Measurements from ENCODE around the gene CPB2. TPM values are rescaled to one million over a fixed set of nuclear protein-coding genes. Genes with fewer than 3 reads are reported as not detected.

Gene CPB2
- total and polyA plus RNA-seq, 2 donors: 0.24 TPM; not detected in 1

- no peak overlapping the region for H3K4me3 ChIP-seq (ENCODE audit: low read depth, low read length)
- H3K27ac ChIP-seq (ENCODE audit: low read depth): no peak overlapping the region
- no peaks in the 10 kb centered on the region for H3K4me1 ChIP-seq (ENCODE audit: insufficient read depth)
- no peaks in the 10 kb centered on the region for H3K36me3 ChIP-seq (ENCODE audit: insufficient read depth)
- DNase-seq (ENCODE audit: extremely low spot score): peak; percentile 85
- WGBS: 59% methylated on average over 4 of the region's 4 CpGs
Measured at GRCh38 chr13:46134961-46135522, 30.2 kb upstream of the CPB2 start.

- DNase-seq (ENCODE audit: extremely low spot score): no peak
- Histone ChIP-seq H3K4me1 (ENCODE audit: insufficient read depth) (no peaks in the 10 kb centered on the region), H3K4me3 (ENCODE audit: low read depth, low read length) (no peak overlapping the region), H3K36me3 (ENCODE audit: insufficient read depth) (no peaks in the 10 kb centered on the region), H3K27ac (ENCODE audit: low read depth) (no peak overlapping the region)
- 84% methylated on average over 2 of the region's 2 CpGs for WGBS
Measured at GRCh38 chr13:46134494-46134893, 29.7 kb upstream of the CPB2 start.

GRCh38 chr13:46132109-46132508, 27.3 kb upstream of the CPB2 start:
- Histone ChIP-seq H3K4me1 (ENCODE audit: insufficient read depth) (no peaks in the 10 kb centered on the region), H3K4me3 (ENCODE audit: low read depth, low read length) (no peak overlapping the region), H3K36me3 (ENCODE audit: insufficient read depth) (no peaks in the 10 kb centered on the region), H3K27ac (ENCODE audit: low read depth) (no peak overlapping the region)
- 88% methylated on average over 3 of the region's 3 CpGs for WGBS
- DNase-seq (ENCODE audit: extremely low spot score): no peak

GRCh38 chr13:46131705-46132104, 26.9 kb upstream of the CPB2 start:
- peaks cover 2% of the 10 kb centered on the region for H3K4me1 ChIP-seq (ENCODE audit: insufficient read depth)
- H3K4me3 ChIP-seq (ENCODE audit: low read depth, low read length): no peak overlapping the region
- no peaks in the 10 kb centered on the region for H3K36me3 ChIP-seq (ENCODE audit: insufficient read depth)
- H3K27ac ChIP-seq (ENCODE audit: low read depth): no peak overlapping the region
- DNase-seq (ENCODE audit: extremely low spot score): no peak

GRCh38 chr13:46129955-46130618, 25.3 kb upstream of the CPB2 start:
- 85% methylated on average over 3 of the region's 3 CpGs for WGBS
- peaks cover 2% of the 10 kb centered on the region for H3K4me1 ChIP-seq (ENCODE audit: insufficient read depth)
- no peaks in the 10 kb centered on the region for H3K36me3 ChIP-seq (ENCODE audit: insufficient read depth)
- H3K4me3 ChIP-seq (ENCODE audit: low read depth, low read length): no peak overlapping the region
- DNase-seq (ENCODE audit: extremely low spot score): no peak
- no peak overlapping the region for H3K27ac ChIP-seq (ENCODE audit: low read depth)

- H3K4me1 ChIP-seq (ENCODE audit: insufficient read depth): peaks cover 2% of the 10 kb centered on the region
- no peak for DNase-seq (ENCODE audit: extremely low spot score)
- 94% methylated on average over 2 of the region's 2 CpGs for WGBS
- no peaks in the 10 kb centered on the region for H3K36me3 ChIP-seq (ENCODE audit: insufficient read depth)
- H3K4me3 ChIP-seq (ENCODE audit: low read depth, low read length): no peak overlapping the region
- no peak overlapping the region for H3K27ac ChIP-seq (ENCODE audit: low read depth)
Measured at GRCh38 chr13:46129124-46129523, 24.3 kb upstream of the CPB2 start.

- Histone ChIP-seq H3K36me3 (ENCODE audit: insufficient read depth) (no peaks in the 10 kb centered on the region), H3K4me3 (ENCODE audit: low read depth, low read length) (no peak overlapping the region), H3K4me1 (ENCODE audit: insufficient read depth) (peaks cover 2% of the 10 kb centered on the region), H3K27ac (ENCODE audit: low read depth) (no peak overlapping the region)
- WGBS: 88% methylated on average over 7 of the region's 7 CpGs
- no peak for DNase-seq (ENCODE audit: extremely low spot score)
Measured at GRCh38 chr13:46127358-46128023, 22.7 kb upstream of the CPB2 start.

- H3K27ac ChIP-seq (ENCODE audit: low read depth): no peak overlapping the region
- 52% methylated on average over 6 of the region's 6 CpGs for WGBS
- no peak overlapping the region for H3K4me3 ChIP-seq (ENCODE audit: low read depth, low read length)
- H3K4me1 ChIP-seq (ENCODE audit: insufficient read depth): peaks cover 2% of the 10 kb centered on the region
- DNase-seq (ENCODE audit: extremely low spot score): no peak
- H3K36me3 ChIP-seq (ENCODE audit: insufficient read depth): no peaks in the 10 kb centered on the region
Measured at GRCh38 chr13:46126552-46127357, 21.9 kb upstream of the CPB2 start.

GRCh38 chr13:46126056-46126455, 21.2 kb upstream of the CPB2 start:
- H3K27ac ChIP-seq (ENCODE audit: low read depth): no peak overlapping the region
- WGBS: 57% methylated on average over 2 of the region's 2 CpGs

GRCh38 chr13:46124967-46125933, 20.4 kb upstream of the CPB2 start:
- H3K4me3 ChIP-seq (ENCODE audit: low read depth, low read length): no peak overlapping the region
- no peak for DNase-seq (ENCODE audit: extremely low spot score)
- 34% methylated on average over 11 of the region's 11 CpGs for WGBS
- no peaks in the 10 kb centered on the region for H3K36me3 ChIP-seq (ENCODE audit: insufficient read depth)
- no peak overlapping the region for H3K27ac ChIP-seq (ENCODE audit: low read depth)
- H3K4me1 ChIP-seq (ENCODE audit: insufficient read depth): peaks cover 2% of the 10 kb centered on the region

More at GRCh38 chr13:46126056-46126455, 21.2 kb upstream of the CPB2 start:
- no peaks in the 10 kb centered on the region for H3K36me3 ChIP-seq (ENCODE audit: insufficient read depth)
- DNase-seq (ENCODE audit: extremely low spot score): no peak
- no peak overlapping the region for H3K4me3 ChIP-seq (ENCODE audit: low read depth, low read length)
- H3K4me1 ChIP-seq (ENCODE audit: insufficient read depth): peaks cover 2% of the 10 kb centered on the region

- 81% methylated on average over 10 of the region's 10 CpGs for WGBS
- no peak overlapping the region for H3K27ac ChIP-seq (ENCODE audit: low read depth)
- no peaks in the 10 kb centered on the region for H3K36me3 ChIP-seq (ENCODE audit: insufficient read depth)
- H3K4me3 ChIP-seq (ENCODE audit: low read depth, low read length): no peak overlapping the region
- DNase-seq (ENCODE audit: extremely low spot score): no peak
- peaks cover 2% of the 10 kb centered on the region for H3K4me1 ChIP-seq (ENCODE audit: insufficient read depth)
Measured at GRCh38 chr13:46124531-46124966, 19.7 kb upstream of the CPB2 start.

- no peak for DNase-seq (ENCODE audit: extremely low spot score)
- Histone ChIP-seq H3K36me3 (ENCODE audit: insufficient read depth) (no peaks in the 10 kb centered on the region), H3K4me1 (ENCODE audit: insufficient read depth) (peaks cover 2% of the 10 kb centered on the region), H3K27ac (ENCODE audit: low read depth) (no peak overlapping the region), H3K4me3 (ENCODE audit: low read depth, low read length) (no peak overlapping the region)
- 88% methylated on average over 7 of the region's 7 CpGs for WGBS
Measured at GRCh38 chr13:46122304-46122703, 17.5 kb upstream of the CPB2 start.

All from urinary bladder (tissue), 4 donors.